Measurements from ENCODE around the gene MROH7. TPM values are rescaled to one million over a fixed set of nuclear protein-coding genes. Genes with fewer than 3 reads are reported as not detected.
A peak's percentile ranks its signal among the peaks of the same experiment; 100 is the strongest.

The MROH7 gene
- total and polyA plus RNA-seq, 2 of the 13 experiments (the other 11 are each of a cell fraction or from before 2014, with no cell fraction given), result 0.09 TPM

DNA sequence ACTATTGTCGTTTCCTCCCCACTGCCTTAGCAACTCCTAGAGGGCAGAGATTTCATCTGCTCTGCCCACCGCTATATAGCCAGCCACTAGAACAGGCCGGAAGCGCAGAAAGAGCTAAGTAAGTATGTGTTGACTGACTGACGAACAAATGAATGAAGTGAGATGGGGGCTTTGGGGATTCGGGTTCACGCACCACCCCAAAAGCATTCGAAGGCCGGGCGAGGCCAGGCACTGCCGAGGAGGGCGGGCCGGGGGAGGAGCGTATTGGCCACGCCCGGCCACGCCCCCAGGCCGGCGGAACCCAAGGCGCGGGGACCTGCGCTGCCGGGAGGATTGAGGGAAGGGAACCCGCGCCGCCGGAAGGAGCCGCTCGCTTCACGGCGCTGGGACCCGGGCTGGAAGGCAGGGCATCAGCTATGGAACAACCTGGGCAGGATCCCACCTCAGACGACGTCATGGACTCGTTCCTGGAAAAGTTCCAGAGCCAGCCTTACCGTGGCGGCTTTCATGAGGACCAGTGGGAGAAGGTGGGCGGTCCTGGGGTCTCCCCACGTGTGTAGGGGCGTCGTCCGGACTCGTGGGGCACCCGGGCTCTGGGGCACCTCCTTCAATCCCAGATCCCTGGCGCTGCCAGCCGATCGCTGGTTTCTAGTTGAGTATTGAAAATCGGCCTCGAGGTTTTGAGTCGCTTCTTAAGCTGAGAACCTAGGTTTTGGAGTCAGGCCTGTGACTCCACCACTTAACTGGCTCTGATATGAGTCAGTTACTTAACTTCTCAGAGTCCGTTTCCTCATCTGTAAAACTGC lies 74.1 kb downstream of the MROH7 start, which contains the start of gene TTC4 (continued):
- TF ChIP-seq, protein P1, sequence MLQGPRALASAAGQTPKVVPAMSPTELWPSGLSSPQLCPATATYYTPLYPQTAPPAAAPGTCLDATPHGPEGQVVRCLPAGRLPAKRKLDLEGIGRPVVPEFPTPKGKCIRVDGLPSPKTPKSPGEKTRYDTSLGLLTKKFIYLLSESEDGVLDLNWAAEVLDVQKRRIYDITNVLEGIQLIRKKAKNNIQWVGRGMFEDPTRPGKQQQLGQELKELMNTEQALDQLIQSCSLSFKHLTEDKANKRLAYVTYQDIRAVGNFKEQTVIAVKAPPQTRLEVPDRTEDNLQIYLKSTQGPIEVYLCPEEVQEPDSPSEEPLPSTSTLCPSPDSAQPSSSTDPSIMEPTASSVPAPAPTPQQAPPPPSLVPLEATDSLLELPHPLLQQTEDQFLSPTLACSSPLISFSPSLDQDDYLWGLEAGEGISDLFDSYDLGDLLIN (CRISPR knock-in tag; IDR thresholded peaks at IDR 0.05; ENCODE audit: borderline replicate concordance), result peak; percentile 65; the same call in 1 of the 2 replicates
- no peak for TF ChIP-seq ATM (IDR thresholded peaks at IDR 0.05; ENCODE audit: borderline replicate concordance)
- peak; percentile 75; the same call in 1 of the 2 replicates for TF ChIP-seq KLF6 (CRISPR knock-in tag; IDR thresholded peaks at IDR 0.05)
- TF ChIP-seq SIN3A (IDR thresholded peaks at IDR 0.05; ENCODE audit: borderline replicate concordance, low read depth, low read length), result peak; percentile 81
- TF ChIP-seq ZNF230 (CRISPR knock-in tag; IDR thresholded peaks at IDR 0.05), result peak; percentile 63; the same call in 1 of the 2 replicates
- TF ChIP-seq DDIT3 (CRISPR knock-in tag; IDR thresholded peaks at IDR 0.05), result no peak
- TF ChIP-seq ZNF101 (CRISPR knock-in tag; IDR thresholded peaks at IDR 0.05; ENCODE audit: borderline replicate concordance, low read depth), result no peak
- peak; percentile 84; the same call in 1 of the 2 replicates for TF ChIP-seq MEIS2 (CRISPR knock-in tag; IDR thresholded peaks at IDR 0.05)
- TF ChIP-seq KLF15 (CRISPR knock-in tag; IDR thresholded peaks at IDR 0.05; ENCODE audit: borderline replicate concordance), result 0 out of 2 replicates have a peak, but pooled peaks have one; percentile 67
- TF ChIP-seq CREM (IDR thresholded peaks at IDR 0.05), result 0 out of 2 replicates have a peak, but pooled peaks have one; percentile 47
- no peak for TF ChIP-seq CREM (CRISPR knock-in tag; IDR thresholded peaks at IDR 0.05)
- TF ChIP-seq, protein P2, sequence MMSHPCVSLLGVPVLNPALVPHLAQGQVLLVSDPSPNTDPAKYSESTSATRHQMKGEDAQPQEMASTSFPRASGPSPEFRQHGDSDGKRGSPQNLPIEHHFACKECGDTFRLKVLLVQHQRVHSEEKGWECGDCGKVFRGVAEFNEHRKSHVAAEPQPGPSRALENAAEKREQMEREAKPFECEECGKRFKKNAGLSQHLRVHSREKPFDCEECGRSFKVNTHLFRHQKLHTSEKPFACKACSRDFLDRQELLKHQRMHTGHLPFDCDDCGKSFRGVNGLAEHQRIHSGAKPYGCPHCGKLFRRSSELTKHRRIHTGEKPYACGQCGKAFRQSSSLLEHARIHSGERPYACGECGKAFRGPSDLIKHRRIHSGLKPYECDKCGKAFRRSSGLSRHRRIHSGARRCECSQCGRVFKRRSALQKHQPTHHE (CRISPR knock-in tag; IDR thresholded peaks at IDR 0.05; ENCODE audit: borderline replicate concordance), result peak; percentile 89
- TF ChIP-seq TFDP2 (CRISPR knock-in tag; IDR thresholded peaks at IDR 0.05), result peak; percentile 56
- no peak for TF ChIP-seq THAP8 (CRISPR knock-in tag; IDR thresholded peaks at IDR 0.05; ENCODE audit: borderline replicate concordance)
- no peak for TF ChIP-seq ZNF10 (CRISPR knock-in tag; IDR thresholded peaks at IDR 0.05; ENCODE audit: borderline replicate concordance, low read depth)
- peak; percentile 89 for TF ChIP-seq THAP9 (CRISPR knock-in tag; IDR thresholded peaks at IDR 0.05; ENCODE audit: borderline replicate concordance)
- TF ChIP-seq, protein P3, sequence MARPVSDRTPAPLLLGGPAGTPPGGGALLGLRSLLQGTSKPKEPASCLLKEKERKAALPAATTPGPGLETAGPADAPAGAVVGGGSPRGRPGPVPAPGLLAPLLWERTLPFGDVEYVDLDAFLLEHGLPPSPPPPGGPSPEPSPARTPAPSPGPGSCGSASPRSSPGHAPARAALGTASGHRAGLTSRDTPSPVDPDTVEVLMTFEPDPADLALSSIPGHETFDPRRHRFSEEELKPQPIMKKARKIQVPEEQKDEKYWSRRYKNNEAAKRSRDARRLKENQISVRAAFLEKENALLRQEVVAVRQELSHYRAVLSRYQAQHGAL (CRISPR knock-in tag; IDR thresholded peaks at IDR 0.05; ENCODE audit: not compliant biosample characterization), result peak; percentile 41
- TF ChIP-seq ZNF878 (CRISPR knock-in tag; IDR thresholded peaks at IDR 0.05), result no peak

All from HepG2 (cell line).